Hematopoietic multipotent progenitor cell treated with erythropoietin and hydrocortisone succinate and interleukin-3 and kit ligand, for 17 days (in vitro differentiated cells): ENCODE data around the gene NTS.

ENCODE experiments used
- DNase-seq: peaks from one replicate; pipeline ENCODE4 v3.0.0-alpha.2; 2015; ENCODE audit warnings: low spot score

The NTS gene

DNA sequence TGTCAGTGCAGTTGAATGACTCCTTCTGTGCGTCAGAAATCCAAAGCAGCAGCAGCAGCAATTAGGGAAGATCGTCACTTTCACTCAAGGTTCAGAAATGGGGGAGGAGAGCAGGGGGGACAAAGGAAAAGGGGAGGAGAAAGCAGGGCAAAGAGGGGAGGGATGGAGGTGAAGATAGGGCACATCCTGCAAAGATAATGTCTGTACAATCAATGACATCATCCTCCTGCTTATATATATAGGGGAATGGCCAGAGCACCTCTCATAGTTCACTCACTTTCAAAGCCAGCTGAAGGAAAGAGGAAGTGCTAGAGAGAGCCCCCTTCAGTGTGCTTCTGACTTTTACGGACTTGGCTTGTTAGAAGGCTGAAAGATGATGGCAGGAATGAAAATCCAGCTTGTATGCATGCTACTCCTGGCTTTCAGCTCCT, at the start of gene NTS:
NTS (plus strand) TSS at position 265 of the 431 bp plus-strand sequence; CDS start at position 374, 109 bp downstream.
- no peak for DNase-seq

GRCh38 chr12:85825746-85826145, 48.3 kb upstream of the NTS start:
- DNase-seq, result no peak

- DNase-seq, result no peak
These were observed 45.5 kb upstream of the NTS start for GRCh38 chr12:85828576-85828975.

- DNase-seq, result no peak
These were observed 44.7 kb upstream of the NTS start for GRCh38 chr12:85829391-85829790.

DNA sequence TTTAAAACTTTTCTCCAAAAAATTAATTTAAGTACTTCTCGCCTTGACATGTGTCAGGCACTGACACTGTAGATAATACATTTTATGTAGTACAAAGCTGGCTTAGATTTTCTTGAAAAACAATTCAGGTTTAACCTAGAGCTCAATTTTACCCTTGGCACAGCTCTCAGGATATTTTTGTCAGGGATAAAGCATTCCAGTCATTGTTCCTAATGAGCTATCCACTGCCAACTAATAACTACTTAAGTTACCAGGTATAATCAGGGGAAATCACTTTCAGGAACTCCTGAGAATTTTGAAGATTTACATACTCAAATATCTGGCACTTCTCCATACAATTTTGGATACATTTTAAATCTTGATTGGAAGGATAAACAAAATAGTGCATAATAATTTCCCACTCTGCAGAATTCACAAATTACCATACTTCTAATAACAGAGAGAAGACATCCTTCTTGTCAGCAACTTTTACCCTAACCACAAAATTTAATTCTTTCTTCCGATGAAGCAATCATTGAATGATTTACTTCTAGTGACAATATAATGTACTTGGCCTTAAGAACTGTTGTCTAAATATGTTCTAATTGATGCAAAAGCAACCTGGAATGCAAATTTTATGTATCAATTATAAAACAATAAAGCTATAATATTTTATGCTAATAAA, 42.6 kb upstream of the NTS start:
- no peak for DNase-seq

- no peak for DNase-seq
These were observed 40.5 kb upstream of the NTS start for GRCh38 chr12:85833579-85833978.

GRCh38 chr12:85834378-85834777, 39.7 kb upstream of the NTS start:
- no peak for DNase-seq

DNA sequence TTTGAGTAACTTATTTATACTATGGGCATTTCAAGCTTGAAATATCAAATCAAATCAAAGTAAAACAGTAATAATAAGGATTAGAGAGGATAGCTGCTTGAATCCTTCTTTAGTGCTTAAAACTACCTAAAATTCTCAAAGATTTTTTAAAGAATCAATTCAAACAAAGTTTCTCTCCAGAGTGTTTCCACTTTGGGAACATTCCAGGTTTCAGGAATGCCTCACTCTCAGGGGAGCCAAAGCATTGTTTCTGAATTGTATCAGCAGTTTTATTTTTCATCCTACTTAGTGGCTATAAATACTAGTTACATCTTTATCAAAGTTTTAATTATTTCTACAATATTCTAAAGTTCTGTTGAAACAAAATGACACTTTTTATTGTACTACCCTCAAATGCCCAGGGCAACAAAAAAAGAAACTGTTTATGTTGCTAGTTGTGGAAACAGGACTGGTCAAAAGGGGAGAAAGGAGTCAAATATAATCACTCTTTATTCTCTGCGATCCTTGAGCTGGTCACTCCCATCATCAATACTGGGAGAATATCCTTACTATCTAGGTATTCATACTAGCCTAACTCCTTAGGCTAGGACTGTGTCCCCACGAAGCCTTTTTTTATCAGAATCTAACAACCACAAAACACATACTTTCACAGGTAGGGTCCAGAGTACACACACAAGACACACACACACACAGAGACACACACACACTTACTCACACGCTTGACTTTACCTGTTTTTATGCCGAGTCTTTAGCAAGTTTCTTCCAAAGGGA, 38.5 kb upstream of the NTS start:
- no peak for DNase-seq

DNA sequence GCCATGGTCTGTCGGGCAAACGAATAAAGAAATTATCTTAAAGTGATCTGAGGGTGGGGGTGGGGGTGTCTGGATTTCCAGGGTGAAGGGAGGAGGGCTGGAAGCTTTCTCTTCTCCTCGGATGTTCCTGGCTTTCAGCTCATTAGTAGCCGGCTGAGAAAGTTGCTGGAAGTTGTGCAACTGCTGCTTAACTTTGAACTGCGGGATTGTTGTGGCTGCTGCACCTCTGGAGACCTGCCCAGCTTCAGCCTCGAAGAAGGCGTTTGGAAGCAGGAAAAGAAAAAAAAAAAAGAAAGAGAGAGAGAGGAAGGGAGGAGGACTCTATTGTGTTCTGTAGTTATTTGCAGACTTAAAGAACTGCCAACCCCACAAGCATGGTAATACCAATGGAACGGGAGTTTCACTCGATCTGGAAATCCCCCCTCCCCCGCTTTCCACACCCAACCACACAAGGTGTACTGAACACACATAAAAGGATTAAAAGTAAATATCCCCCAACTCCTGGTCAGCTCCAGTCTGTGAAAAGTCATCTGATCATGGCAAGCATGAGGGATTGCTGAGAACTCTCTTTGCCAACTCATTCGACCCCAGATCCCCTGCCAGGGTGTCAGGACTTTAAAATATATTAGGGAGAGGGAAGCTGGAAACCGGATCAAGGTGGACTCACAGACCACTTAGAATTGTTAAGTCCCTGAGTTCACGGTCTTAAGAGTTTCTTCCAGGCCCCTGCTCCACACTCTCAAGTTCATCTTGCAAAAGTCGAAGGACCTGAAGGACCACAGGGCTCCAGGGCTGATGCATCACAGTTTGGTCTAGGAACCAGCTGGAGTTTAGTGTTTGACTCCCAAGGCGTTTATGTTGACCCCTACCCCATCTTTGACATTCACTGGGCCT, 37.7 kb upstream of the NTS start, which contains the start of gene RASSF9:
RASSF9 (minus strand) TSS at position 213 of the 894 bp plus-strand sequence; CDS start at position 5, 208 bp downstream.
- DNase-seq, result no peak

- DNase-seq, result no peak
These were observed 30.3 kb upstream of the NTS start for GRCh38 chr12:85843606-85844310.

DNA sequence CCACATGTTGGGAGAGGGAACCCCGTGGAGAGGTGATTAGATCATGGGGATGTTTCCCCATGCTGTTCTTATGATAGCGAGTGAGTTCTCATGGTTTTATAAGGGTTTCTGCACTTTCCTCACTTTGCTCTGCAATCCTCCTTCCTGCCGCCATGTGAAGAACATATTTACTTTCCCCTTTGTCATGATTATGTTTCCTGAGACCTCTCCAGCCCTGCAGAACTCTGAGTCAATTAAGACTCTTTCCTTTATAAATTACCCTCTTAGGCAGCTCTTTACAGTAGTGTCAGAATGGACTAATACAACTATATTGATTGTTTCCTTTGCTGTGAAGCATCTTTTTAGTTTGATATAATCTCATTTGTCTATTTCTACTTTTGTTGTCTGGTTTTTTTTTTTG, 24.8 kb upstream of the NTS start:
- no peak for DNase-seq

- DNase-seq, result no peak
These were observed 18.8 kb upstream of the NTS start for GRCh38 chr12:85855305-85855704.

DNA sequence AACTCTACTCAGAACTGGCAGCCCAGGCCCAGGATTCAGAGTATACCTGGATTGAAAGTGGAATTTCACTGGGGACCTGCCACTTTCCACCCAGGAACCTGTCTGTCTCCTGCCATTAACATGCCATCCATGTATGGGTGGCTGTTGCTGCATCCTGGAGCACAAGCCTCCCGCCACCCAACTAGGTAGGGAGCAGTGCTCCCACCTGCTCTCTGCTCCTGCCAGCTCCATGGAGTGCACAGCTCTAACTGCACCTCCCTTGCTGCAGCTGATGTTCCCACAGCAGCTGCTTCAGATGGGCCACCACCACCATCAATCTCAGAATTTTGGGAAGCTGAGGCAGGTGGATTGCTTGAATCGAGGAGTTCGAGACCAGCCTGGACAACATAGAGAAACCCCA, 17.1 kb upstream of the NTS start:
- no peak for DNase-seq

- no peak for DNase-seq
These were observed 8.2 kb upstream of the NTS start for GRCh38 chr12:85865890-85866289.

DNA sequence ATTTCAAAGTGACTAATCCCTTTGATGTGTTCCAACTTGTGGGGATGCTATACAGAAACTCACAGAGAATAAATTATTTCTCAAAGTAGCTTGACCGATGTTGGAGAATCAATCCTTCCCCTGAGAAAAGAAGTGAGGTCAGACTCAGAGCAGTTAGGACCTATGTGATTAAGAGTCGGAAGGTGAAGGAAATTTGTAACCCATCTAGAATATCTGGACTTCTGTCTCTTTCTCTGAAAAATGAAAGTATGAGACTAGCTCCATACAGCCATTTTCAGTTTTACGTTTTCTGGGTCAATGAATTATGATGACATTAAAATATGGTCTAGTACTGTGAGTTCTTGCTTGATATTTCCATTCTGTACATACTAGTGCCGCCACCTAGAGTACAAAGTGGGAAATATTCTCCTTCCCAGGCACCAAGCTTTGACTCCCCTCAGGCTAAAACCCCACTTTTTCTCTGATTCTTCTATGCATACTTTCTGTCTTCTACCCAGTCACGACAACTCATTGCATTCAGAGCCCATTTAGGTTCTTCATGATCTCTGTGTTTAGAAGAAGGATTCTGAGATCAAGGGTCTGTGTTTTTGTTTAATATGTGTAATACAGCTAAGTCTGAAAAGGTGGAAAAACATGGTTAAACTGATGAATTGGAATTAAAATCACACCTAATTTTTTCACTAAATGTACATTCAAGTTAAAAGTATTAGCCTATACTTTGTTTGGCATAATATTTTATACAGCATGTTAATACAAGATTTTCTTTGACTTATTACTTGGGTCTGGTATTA, 6.9 kb upstream of the NTS start:
- no peak for DNase-seq

DNA sequence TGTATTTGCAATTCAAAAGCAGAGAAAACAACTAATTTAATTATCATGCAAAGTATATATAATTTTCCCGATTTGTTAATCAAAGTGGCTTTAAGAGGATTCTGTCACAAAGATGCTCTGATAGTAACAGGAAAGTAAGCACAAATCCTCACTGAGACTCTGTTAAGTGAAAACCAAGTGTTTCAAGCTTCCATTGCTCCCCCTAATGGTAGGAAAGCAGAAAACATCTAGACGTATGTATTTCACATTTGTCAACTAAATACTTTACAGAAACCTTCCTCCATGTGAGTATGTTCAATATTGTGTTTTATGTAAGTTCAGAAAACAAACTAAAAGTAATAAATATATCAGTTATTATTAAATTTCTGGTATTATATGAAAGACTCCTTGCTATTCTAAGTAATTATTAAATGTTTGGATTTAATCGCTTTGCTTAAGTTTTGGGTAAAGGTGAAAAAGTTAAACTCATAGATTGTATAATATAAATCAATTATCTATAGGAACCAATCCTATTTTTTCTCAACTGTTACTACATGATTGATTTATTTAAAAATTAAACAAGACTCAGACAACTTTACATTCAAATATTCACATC, 1.5 kb upstream of the NTS start:
- peak; percentile 26 for DNase-seq

- DNase-seq, result no peak
These were observed 3.4 kb downstream of the NTS start for GRCh38 chr12:85877459-85877858.

- DNase-seq, result no peak
These were observed 9.7 kb downstream of the NTS start for GRCh38 chr12:85883763-85884162.

- no peak for DNase-seq
These were observed 20.6 kb downstream of the NTS start for GRCh38 chr12:85894653-85895052.

- peak; percentile 10 for DNase-seq
These were observed 46.3 kb downstream of the NTS start for GRCh38 chr12:85920324-85920947.
